K562 (cell line): ENCODE measurements around the gene SHANK2. TPM values are rescaled to one million over a fixed set of nuclear protein-coding genes. Genes with fewer than 3 reads are reported as not detected.

Experiments
- ATAC-seq: fragments of 200-7000 bp; cut with Tn5 transposase; 3 replicates; pipeline ENCODE4 v1.9.1; 2020; ENCODE audit warnings: moderate library complexity
- BruUV-seq: library from RNA; stranded (reverse); fragments of 400-500 nt; replicated peaks from 2 replicates; lab custom pipeline; 2021; lab: Mats Ljungman, UMichigan
- CTCF ChIA-PET: fragments of 300-600 bp; formaldehyde crosslinking; extraction: SDS; loops from one replicate; lab custom pipeline; 2021; ENCODE audit warnings: low intra/inter-chr PET ratio; lab: Yijun Ruan, JAX
- POLR2A ChIA-PET: fragments of 300-600, 350-650 bp; sonication (Branson Sonifier 250); formaldehyde crosslinking; extraction: SDS; loops from one replicate; lab custom pipeline; 2021; ENCODE audit warnings: antibody characterized with exemption, inconsistent platforms; lab: Yijun Ruan, JAX
- DNase-seq, 4 experiments: peaks; one replicate each; pipeline versions ENCODE4 v3.0.0 to v3.0.0-alpha.2; 2011 to 2018; ENCODE audit warnings: low spot score in 3 of 4, mixed read lengths in 3 of 4; ENCODE audit errors: extremely low read depth in 1 of 4
- FAIRE-seq: peaks from 2 replicates; lab custom pipeline; 2011; peaks lifted over from hg19 to GRCh38; lab: Jason Lieb, UNC
- H2AFZ ChIP-seq: 2 replicates; pipeline ENCODE4 v1.6.0; 2011; ENCODE audit warnings: low read depth, low read length, control low read depth, inconsistent platforms
- H3K27ac ChIP-seq: fragments of 200-600 bp; 3 replicates; pipeline ENCODE4 v1.8.0; 2011; ENCODE audit warnings: low read depth, mild to moderate bottlenecking, control low read depth, inconsistent platforms, low read length, moderate library complexity, mixed read lengths; ENCODE audit errors: extremely low read depth
- H3K27me3 ChIP-seq, 2 experiments: fragments of 300-600 bp in 1 of 2; 2 replicates in 1 of 2; 3 replicates in 1 of 2; pipeline versions ENCODE4 v1.6.0 to v1.8.0; 2011; ENCODE audit warnings: inconsistent platforms in 2 of 2, low read length in 2 of 2, mild to moderate bottlenecking in 1 of 2, mixed read lengths in 1 of 2, moderate library complexity in 1 of 2; ENCODE audit not compliant: control insufficient read depth in 2 of 2, insufficient read depth in 2 of 2
- H3K36me3 ChIP-seq: fragments of 300-600 bp; 3 replicates; pipeline ENCODE4 v1.8.0; 2011; ENCODE audit warnings: mild to moderate bottlenecking, low read length, inconsistent platforms; ENCODE audit not compliant: control insufficient read depth, insufficient read depth
- H3K4me1 ChIP-seq, 2 experiments: fragments of 200-600 bp in 1 of 2; replicated peaks in 1 of 2; 2 replicates in 1 of 2; 3 replicates in 1 of 2; pipeline versions ENCODE4 v1.5.1 to v1.8.0; 2011; ENCODE audit warnings: inconsistent platforms in 2 of 2, low read length in 2 of 2, mild to moderate bottlenecking in 1 of 2, mixed read lengths in 1 of 2, moderate library complexity in 1 of 2; ENCODE audit not compliant: control insufficient read depth in 2 of 2, insufficient read depth in 2 of 2
- H3K4me2 ChIP-seq: 2 replicates; pipeline ENCODE4 v1.6.1; 2011; ENCODE audit warnings: low read length, control low read depth, inconsistent platforms, mixed read lengths; ENCODE audit not compliant: insufficient read depth
- H3K4me3 ChIP-seq: fragments of 200-600 bp; sonication (generic), shearing (Covaris generic); 2 replicates; pipeline ENCODE4 v1.5.1; 2016; ENCODE audit warnings: control low read depth, inconsistent platforms
- H3K79me2 ChIP-seq: fragments of 200-600 bp; 3 replicates; pipeline ENCODE4 v1.8.0; 2011; ENCODE audit warnings: low read length, inconsistent platforms; ENCODE audit not compliant: control insufficient read depth, insufficient read depth
- H3K9ac ChIP-seq, 2 experiments: 2 replicates each; pipeline versions ENCODE4 v1.6.0 to v1.6.1; 2011; ENCODE audit warnings: low read depth in 2 of 2, low read length in 2 of 2, control low read depth in 1 of 2, inconsistent platforms in 1 of 2, mild to moderate bottlenecking in 1 of 2, mixed read lengths in 1 of 2; ENCODE audit not compliant: insufficient read depth in 1 of 2
- H3K9me1 ChIP-seq: one replicate; pipeline ENCODE4 v1.6.0; 2011; ENCODE audit warnings: inconsistent platforms, mild to moderate bottlenecking, low read length, moderate library complexity; ENCODE audit not compliant: control insufficient read depth, insufficient read depth
- H3K9me3 ChIP-seq: replicated peaks from 2 replicates; pipeline ENCODE4 v1.5.1; 2011; ENCODE audit warnings: low read depth, low read length, inconsistent platforms; ENCODE audit not compliant: control insufficient read depth, insufficient read depth
- H4K20me1 ChIP-seq: replicated peaks from 2 replicates; pipeline ENCODE4 v1.6.1; 2011; ENCODE audit warnings: low read length, inconsistent platforms, mixed read lengths; ENCODE audit not compliant: control insufficient read depth, insufficient read depth
- ATF3 ChIP-seq, 2 experiments: fragments of 450-650 bp in 1 of 2; sonication (generic) in 1 of 2; formaldehyde crosslinking in 1 of 2; IDR thresholded peaks in 1 of 2; conservative IDR thresholded peaks in 1 of 2; 2 replicates each; pipeline versions ENCODE4 v1.6.1 to v1.8.1; 2016 to 2023; ENCODE audit warnings: mild to moderate bottlenecking in 2 of 2, moderate library complexity in 2 of 2, inconsistent platforms in 1 of 2, missing genetic modification reagents in 1 of 2
- CC2D1A ChIP-seq: fragments of 450-650 bp; IDR thresholded peaks from 2 replicates; pipeline ENCODE4 v1.6.1; 2017; ENCODE audit warnings: mild to moderate bottlenecking
- CEBPB ChIP-seq: fragments of 450-650 bp; IDR thresholded peaks from 2 replicates; pipeline ENCODE4 v1.6.1; 2016; ENCODE audit warnings: missing genetic modification characterization, missing compliant biosample characterization
- CREM ChIP-seq: IDR thresholded peaks from 2 replicates; pipeline ENCODE4 v1.6.1; 2014; ENCODE audit warnings: antibody characterized with exemption, low read depth
- DMBX1 ChIP-seq: fragments of 250-450 bp; sonication (Bioruptor Pico); IDR thresholded peaks from 2 replicates; pipeline ENCODE4 v1.8.0; 2022; ENCODE audit warnings: inconsistent platforms, mild to moderate bottlenecking, moderate library complexity, borderline replicate concordance
- E2F4 ChIP-seq: sonication (generic); formaldehyde crosslinking; IDR thresholded peaks from 2 replicates; pipeline ENCODE4 v1.8.0; 2022; ENCODE audit warnings: mild to moderate bottlenecking, low read depth, missing genetic modification reagents
- HBP1 ChIP-seq: fragments of 450-650 bp; formaldehyde crosslinking; IDR thresholded peaks from 2 replicates; pipeline ENCODE4 v1.4.0; 2022; ENCODE audit warnings: missing genetic modification characterization
- HEY1 ChIP-seq: fragments of 250-450 bp; sonication (Bioruptor Pico); IDR thresholded peaks from 2 replicates; pipeline ENCODE4 v1.5.0; 2020; ENCODE audit warnings: mild to moderate bottlenecking, moderate library complexity, borderline replicate concordance
- HSF4 ChIP-seq: fragments of 250-450 bp; sonication (Bioruptor Pico); IDR thresholded peaks from 2 replicates; pipeline ENCODE4 v2.1.2; 2022; ENCODE audit warnings: mild to moderate bottlenecking, moderate library complexity, borderline replicate concordance
- KLF1 ChIP-seq: fragments of 450-650 bp; IDR thresholded peaks from 2 replicates; pipeline ENCODE4 v1.6.1; 2016; ENCODE audit warnings: missing genetic modification characterization, missing compliant biosample characterization
- MCM3 ChIP-seq: fragments of 450-650 bp; IDR thresholded peaks from 2 replicates; pipeline ENCODE4 v1.6.1; 2016
- PCBP1 ChIP-seq: fragments of 200-400 bp; formaldehyde crosslinking; IDR thresholded peaks from 2 replicates; pipeline ENCODE4 v1.6.1; 2018; ENCODE audit warnings: mild to moderate bottlenecking, low read depth, low read length; ENCODE audit not compliant: poor library complexity, severe bottlenecking
- TCF7 ChIP-seq: sonication (generic); IDR thresholded peaks from 2 replicates; pipeline ENCODE4 v1.6.1; 2016; ENCODE audit warnings: antibody characterized with exemption, borderline replicate concordance
- ZFP1 ChIP-seq: fragments of 450-650 bp; formaldehyde crosslinking; IDR thresholded peaks from 2 replicates; pipeline ENCODE4 v1.4.0; 2020; ENCODE audit warnings: mild to moderate bottlenecking, mixed read lengths
- WGBS: fragments of 100-300 bp; shearing (Covaris generic); methylation state at CpG from one replicate; pipeline ENCODE4 v1.1.6; 2016; ENCODE audit warnings: low coverage, mixed read lengths; ENCODE audit not compliant: insufficient coverage; ENCODE audit errors: missing lambda C conversion rate; 5-methylcytosine and 5-hydroxymethylcytosine counted together
- in situ Hi-C: fragments of 300-500 bp; cut with MboI; formaldehyde crosslinking; loops from 4 replicates; pipeline ENCODE4 v1.15.0; 2018; ENCODE audit warnings: inconsistent platforms, mixed read lengths
- intact Hi-C: fragments of 100-400 bp; cut with micrococcal nuclease; formaldehyde crosslinking; loops from 2 replicates; pipeline ENCODE4 v1.14.2; 2022
- polyA plus RNA-seq, 8 experiments: library from polyadenylated mRNA; depleted of rRNA in 4 of 8; stranded (reverse) in 5 of 8; unstranded in 3 of 8; fragments of >200 nt; fragmentation: Nextera tagmentation in 2 of 8; fragmentation: Illumina TruSeq in 1 of 8; extraction: Ambion mirVana in 2 of 8; extraction: Trizol in 1 of 8; gene quantifications; 2 replicates each; pipeline versions ENCODE4 v1.2.1 to v1.2.3, GENCODE V29; 2011 to 2014; ENCODE audit warnings: inconsistent platforms in 1 of 8, missing spikeins in 1 of 8
- total RNA-seq, 7 experiments: library from RNA; depleted of rRNA in 6 of 7; stranded (reverse); fragments of >200 nt in 6 of 7; fragmentation: Illumina TruSeq in 2 of 7; extraction: Trizol in 2 of 7; gene quantifications; 2 replicates each; pipeline versions ENCODE4 v1.2.1 to v1.2.3, GENCODE V29; 2011 to 2021; ENCODE audit warnings: low replicate concordance in 1 of 7

Gene SHANK2
- total and polyA plus RNA-seq, 9 of the 15 experiments (the other 6 are each of a cell fraction or from before 2014, with no cell fraction given): 0.04 to 0.07 TPM; not detected in 7

- FAIRE-seq (no peak), DNase-seq (no peak), ATAC-seq (no peak)
- Histone ChIP-seq H3K4me3 (no peak overlapping the region), H2AFZ (no peak overlapping the region), H3K9me3 (no peaks in the 10 kb centered on the region), H3K4me1 (no peaks in the 10 kb centered on the region), H3K36me3 (no peaks in the 10 kb centered on the region), H3K27me3 (peaks cover 4 to 66% of the 10 kb centered on the region in 2 experiments; a peak in 4 of 5 replicates), H3K9ac (no peak overlapping the region), H3K79me2 (no peaks in the 10 kb centered on the region), H4K20me1 (0 out of 2 replicates have a peak, but pooled peaks cover under 1% of the 10 kb centered on the region), H3K27ac (no peak overlapping the region), H3K9me1 (no peaks in the 10 kb centered on the region), H3K4me2 (no peak overlapping the region)
- in situ Hi-C loops (no loop called here), intact Hi-C loops (no loop called here)
- no TSS peak for BruUV-seq
- ChIA-PET CTCF (no interaction called here), POLR2A (interaction anchor here (0.6 kb wide), 1 partner anchor 21 kb away, joined by 3 read pairs; no protein-coding TSS in a partner anchor)
- WGBS: 1% methylated on average over 17 of the region's 17 CpGs
- TF ChIP-seq HEY1 (no peak), CC2D1A (no peak), CEBPB (tag) (peak; percentile 87), HBP1 (CRISPR knock-in tag) (no peak), CREM (peak; percentile 29; the same call in 1 of the 2 replicates), PCBP1 (no peak), KLF1 (no peak), DMBX1 (CRISPR knock-in tag) (no peak), ZFP1 (CRISPR knock-in tag) (no peak), HSF4 (CRISPR knock-in tag) (no peak), MCM3 (no peak), E2F4 (no peak), ATF3 (IDR thresholded peaks at IDR 0.05) (0 out of 2 replicates have a peak, but pooled peaks have one; percentile 23), ATF3 (CRISPR knock-in tag; conservative IDR thresholded peaks at IDR 0.05) (no peak), TCF7 (no peak)
These were observed 11.3 kb downstream of the SHANK2 start for GRCh38 chr11:71240865-71241691.
